Measurements from ENCODE around the gene PTPA. TPM values are rescaled to one million over a fixed set of nuclear protein-coding genes. Genes with fewer than 3 reads are reported as not detected.
"Not testable (repeated sequence)": the region's sequence is repeated elsewhere in the genome, so short reads cannot be mapped to it uniquely, and the experiment has no call there.

Gene PTPA
- total RNA-seq, 1 donor from 2014 or later, result 96.2 TPM

GRCh38 chr9:129108805-129109536, 2.2 kb upstream of the PTPA start:
- DNase-seq (ENCODE audit: low read depth, low spot score), result no peak

GRCh38 chr9:129109537-129109903, 1.7 kb upstream of the PTPA start:
- DNase-seq (ENCODE audit: low read depth, low spot score), result no peak

- DNase-seq (ENCODE audit: low read depth, low spot score), result no peak
These were observed 1.1 kb upstream of the PTPA start for GRCh38 chr9:129109952-129110739.

- no peak for DNase-seq (ENCODE audit: low read depth, low spot score)
These were observed 425 bp downstream of the PTPA start for GRCh38 chr9:129111528-129112151.

GRCh38 chr9:129112526-129112925, 1.3 kb downstream of the PTPA start:
- not testable (repeated sequence) for DNase-seq (ENCODE audit: low read depth, low spot score)

GRCh38 chr9:129113645-129114304, 2.6 kb downstream of the PTPA start:
- no peak for DNase-seq (ENCODE audit: low read depth, low spot score)

- DNase-seq (ENCODE audit: low read depth, low spot score), result no peak
These were observed 7.6 kb downstream of the PTPA start for GRCh38 chr9:129118799-129119198.

- no peak for DNase-seq (ENCODE audit: low read depth, low spot score)
These were observed 10.3 kb downstream of the PTPA start for GRCh38 chr9:129121483-129121882.

GRCh38 chr9:129122133-129122532, 10.9 kb downstream of the PTPA start:
- DNase-seq (ENCODE audit: low read depth, low spot score), result no peak

GRCh38 chr9:129122976-129123375, 11.8 kb downstream of the PTPA start:
- DNase-seq (ENCODE audit: low read depth, low spot score), result not testable (repeated sequence)

- no peak for DNase-seq (ENCODE audit: low read depth, low spot score)
These were observed 13.4 kb downstream of the PTPA start for GRCh38 chr9:129124506-129125069.

GRCh38 chr9:129125478-129125877, 14.3 kb downstream of the PTPA start:
- DNase-seq (ENCODE audit: low read depth, low spot score), result no peak

GRCh38 chr9:129126749-129127618, 15.8 kb downstream of the PTPA start:
- no peak for DNase-seq (ENCODE audit: low read depth, low spot score)

- no peak for DNase-seq (ENCODE audit: low read depth, low spot score)
These were observed 17.5 kb downstream of the PTPA start for GRCh38 chr9:129128689-129129088.

GRCh38 chr9:129130271-129130670, 19.1 kb downstream of the PTPA start:
- DNase-seq (ENCODE audit: low read depth, low spot score), result not testable (repeated sequence)

GRCh38 chr9:129130791-129131190, 19.6 kb downstream of the PTPA start:
- DNase-seq (ENCODE audit: low read depth, low spot score), result no peak

- no peak for DNase-seq (ENCODE audit: low read depth, low spot score)
These were observed 20.3 kb downstream of the PTPA start for GRCh38 chr9:129131300-129132145.

GRCh38 chr9:129133082-129133481, 21.9 kb downstream of the PTPA start:
- no peak for DNase-seq (ENCODE audit: low read depth, low spot score)

GRCh38 chr9:129135476-129135875, 24.3 kb downstream of the PTPA start:
- DNase-seq (ENCODE audit: low read depth, low spot score), result no peak
